Cortex of kidney (tissue), 1 donor: ENCODE results near the gene RNH1.

Experiments
- DNase-seq: peaks from one replicate; lab custom pipeline; 2025; lab: John Stamatoyannopoulos, UW

Gene RNH1

DNA sequence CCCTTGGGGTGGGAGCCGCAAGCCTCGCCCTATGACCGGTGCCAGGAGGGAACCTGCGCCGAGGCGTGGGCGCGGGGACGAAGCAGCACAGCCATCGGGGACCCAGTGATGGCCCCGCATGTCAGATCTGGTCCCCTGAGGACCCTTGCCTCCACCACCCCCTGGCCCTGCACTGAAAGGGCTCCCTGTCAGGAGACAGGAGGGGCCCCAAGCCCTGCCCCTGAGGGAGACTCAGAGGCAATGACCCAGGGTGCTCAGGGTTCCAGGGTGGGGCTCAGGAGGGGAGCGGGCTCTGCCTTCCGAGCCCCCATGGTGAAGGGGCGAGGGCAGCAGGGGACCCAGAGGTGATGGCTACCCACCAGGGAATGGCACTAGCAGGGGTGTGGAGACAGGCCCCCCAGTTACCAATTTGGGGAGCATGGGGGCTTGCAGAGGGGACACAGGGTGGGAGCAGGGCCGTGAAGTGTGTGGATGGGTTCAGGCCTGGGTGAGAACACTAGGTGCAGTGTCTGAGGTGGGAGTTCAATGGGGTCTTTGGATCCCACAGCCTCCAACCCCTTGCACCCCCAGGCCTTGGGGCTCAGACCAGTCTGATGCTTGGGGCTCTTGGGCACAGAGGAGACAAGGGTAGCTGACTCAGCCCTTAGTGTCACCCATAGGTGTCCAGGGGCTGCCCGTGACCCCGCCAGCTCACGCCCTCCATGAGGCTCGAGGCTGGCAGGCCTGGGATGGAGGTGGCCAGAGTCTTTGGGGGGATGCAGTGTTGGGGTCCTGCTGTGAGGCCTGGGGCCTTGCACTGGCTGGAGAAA is 30.8 kb upstream of the RNH1 start:
- no peak for DNase-seq

GRCh38 chr11:536841-537621 is 30.0 kb upstream of the RNH1 start, which contains the start of gene LRRC56:
TSS of gene LRRC56 (plus strand) at chr11:537527. CDS start at chr11:540685, 3,158 bp downstream.
- no peak for DNase-seq

DNA sequence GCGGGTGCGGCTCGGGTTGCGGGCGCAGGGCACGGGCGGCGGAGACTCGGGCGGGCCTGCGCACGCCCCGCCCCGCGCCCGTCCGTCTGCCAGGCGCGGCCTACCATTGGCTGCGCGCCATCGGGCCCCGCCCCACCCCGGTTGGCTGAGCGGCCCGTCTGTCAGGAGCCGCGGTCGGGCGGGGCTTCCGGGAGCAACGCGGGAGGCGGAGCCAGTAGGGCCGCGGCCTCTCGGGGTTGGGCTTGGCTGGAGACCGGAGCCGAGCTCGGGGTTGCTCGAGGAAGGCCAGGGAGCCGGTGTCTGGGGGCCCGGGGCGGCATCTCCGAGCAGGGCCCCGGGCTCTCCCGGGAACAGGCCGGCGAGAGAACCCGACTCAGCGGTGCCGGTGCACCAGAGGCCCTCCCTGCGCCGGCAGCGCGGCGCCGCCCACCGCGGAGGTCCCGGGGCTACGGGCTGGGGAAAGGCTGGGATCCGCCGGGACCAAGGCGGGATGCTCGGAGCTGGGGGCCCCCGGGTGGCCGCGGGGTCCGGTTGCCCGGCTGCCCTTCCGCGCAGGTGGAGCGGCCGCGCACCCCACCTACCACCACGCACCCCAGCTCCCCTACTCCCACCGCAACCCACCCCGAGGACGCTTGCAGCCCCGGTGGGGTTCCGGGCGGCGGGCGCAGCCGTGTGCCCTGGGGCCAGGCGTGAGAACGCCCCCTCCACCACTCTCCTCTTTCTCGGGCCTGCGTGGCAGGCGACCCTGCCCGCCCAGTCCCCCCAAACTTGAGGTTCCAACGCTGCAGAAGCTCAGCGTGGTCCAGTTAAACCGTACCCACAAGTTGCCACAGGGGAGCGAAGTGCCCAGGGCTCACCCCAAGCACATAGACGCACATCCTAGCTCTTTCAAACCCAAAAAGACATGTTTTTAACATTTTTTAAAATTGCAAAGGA is 28.7 kb upstream of the RNH1 start, which contains the start of gene HRAS:
Gene HRAS, minus strand, starts transcription at position 58 of the 936 bp plus-strand sequence.
- DNase-seq, result no peak

GRCh38 chr11:535210-535518 is 28.1 kb upstream of the RNH1 start:
- no peak for DNase-seq

DNA sequence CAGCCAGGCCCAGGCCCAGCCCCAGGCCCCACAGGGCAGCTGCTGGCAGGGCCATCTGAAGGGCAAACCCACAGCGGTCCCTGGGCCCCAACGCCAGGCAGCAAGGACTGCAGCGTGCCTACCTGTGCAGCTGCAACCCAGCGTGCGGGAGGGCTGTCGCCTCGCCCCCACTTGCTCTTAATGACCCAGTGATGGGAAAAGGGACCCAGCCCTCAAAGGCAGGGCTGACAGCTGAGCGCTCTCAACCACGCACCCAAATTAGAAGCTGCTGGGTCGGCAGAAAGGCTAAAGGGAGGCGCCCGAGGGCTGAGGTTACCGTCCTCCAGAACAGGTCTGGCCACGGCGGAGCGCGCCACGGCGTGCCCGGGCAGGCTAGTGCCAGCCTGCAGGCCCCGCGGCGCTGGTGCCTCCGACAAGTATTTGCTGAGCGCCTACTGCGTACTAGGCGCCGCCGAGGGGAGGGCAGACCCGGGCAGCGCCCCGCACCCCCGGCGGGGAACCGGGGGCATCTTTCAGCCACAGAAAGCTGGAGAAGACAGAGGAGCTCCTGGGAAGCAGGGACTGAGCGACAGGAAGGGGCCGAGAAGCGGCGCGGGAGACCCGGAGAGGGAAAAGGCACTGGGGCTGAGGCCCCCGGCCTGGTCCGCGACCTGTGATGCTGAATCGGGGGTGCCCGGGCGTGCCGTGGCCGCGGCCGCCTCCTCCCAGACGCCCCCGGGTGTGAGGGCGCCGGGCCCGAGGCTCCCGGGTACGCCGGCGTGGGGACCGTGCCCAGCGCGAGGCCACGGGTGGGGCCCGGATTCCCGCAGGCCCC is 27.6 kb upstream of the RNH1 start:
- no peak for DNase-seq

DNA sequence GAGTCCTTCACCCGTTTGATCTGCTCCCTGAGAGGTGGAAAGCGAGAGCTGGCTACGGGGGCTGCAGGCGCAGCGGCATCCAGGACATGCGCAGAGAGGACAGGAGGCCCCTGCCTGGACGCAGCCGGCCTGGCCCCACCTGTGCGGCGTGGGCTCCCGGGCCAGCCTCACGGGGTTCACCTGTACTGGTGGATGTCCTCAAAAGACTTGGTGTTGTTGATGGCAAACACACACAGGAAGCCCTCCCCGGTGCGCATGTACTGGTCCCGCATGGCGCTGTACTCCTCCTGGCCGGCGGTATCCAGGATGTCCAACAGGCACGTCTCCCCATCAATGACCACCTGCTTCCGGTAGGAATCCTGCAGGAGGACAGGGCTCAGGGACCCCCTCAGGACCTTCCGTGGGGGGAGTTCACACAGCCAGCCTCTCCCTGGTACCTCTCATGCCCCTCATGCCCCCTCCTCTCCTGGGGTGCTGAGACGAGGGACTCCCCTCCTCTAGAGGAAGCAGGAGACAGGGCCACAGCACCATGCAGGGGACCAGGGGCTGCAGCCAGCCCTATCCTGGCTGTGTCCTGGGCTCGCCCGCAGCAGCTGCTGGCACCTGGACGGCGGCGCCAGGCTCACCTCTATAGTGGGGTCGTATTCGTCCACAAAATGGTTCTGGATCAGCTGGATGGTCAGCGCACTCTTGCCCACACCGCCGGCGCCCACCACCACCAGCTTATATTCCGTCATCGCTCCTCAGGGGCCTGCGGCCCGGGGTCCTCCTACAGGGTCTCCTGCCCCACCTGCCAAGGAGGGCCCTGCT is 26.7 kb upstream of the RNH1 start:
- no peak for DNase-seq

- DNase-seq, result no peak
These were observed 26.0 kb upstream of the RNH1 start for GRCh38 chr11:532986-533585.

- DNase-seq, result no peak
These were observed 25.5 kb upstream of the RNH1 start for GRCh38 chr11:532527-532985.

DNA sequence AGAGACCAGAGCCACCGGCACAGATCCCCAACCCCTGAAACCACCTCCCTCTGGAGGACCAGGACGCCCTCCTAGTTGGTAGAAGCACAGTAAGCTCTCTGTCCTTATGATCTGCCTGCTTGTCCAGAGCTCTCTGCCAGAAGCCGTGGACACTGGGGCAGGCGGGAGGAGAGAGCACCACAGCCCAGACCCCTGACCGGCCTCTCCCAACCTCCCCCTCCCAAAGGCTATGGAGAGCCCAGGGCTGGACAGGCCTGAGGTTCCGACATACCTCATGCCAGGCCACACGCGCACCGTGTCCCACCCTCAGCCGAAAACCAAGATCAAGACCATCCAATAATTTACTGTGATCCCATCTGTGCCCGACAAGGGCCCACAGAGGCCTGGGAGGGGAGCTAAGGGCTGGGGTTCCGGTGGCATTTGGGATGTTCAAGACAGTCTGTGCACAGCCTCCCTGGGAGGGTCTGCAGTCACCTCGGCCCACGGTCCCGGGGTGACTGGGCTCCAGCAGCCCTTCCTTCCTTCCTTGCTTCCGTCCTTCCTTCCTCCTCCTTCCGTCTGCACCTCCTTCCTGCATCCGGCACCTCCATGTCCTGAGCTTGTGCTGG is 25.0 kb upstream of the RNH1 start:
- DNase-seq, result no peak

DNA sequence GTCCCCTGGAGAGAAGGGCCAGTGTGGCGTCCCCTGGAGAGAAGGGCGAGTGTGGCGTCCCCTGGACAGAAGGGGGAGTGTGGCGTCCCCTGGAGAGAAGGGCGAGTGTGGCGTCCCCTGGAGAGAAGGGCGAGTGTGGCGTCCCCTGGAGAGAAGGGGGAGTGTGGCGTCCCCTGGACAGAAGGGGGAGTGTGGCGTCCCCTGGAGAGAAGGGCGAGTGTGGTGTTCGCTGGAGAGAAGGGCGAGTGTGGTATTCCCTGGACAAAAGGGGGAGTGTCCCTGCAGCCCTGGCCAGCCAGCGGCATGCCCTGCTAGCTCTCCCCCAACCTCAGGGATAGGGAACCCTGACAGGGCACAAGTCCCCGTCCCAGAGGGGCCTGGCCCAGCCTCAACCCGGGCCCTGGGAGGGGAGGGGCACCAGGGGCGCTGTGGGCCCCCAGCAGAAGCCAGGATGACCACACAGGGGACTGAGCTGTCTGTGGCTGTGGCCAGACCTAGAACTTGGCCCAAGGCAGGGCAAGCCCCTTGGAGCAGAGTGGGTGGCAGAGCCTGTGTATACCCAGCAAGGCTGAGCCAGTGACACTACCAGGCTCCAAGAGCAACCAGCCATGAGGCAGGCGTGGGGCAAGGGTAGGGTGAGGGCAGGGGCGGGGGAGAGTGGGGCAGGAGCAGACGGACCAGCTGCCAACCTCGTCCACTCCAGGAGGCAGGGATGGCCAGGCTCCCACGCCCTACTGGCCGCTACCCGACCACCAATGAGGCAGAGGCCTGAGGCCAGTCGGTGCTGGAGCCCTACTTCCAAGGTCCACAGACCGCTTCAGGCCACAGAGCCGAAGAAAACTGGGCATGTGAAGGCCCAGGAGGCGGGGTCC is 24.2 kb upstream of the RNH1 start:
- no peak for DNase-seq

DNA sequence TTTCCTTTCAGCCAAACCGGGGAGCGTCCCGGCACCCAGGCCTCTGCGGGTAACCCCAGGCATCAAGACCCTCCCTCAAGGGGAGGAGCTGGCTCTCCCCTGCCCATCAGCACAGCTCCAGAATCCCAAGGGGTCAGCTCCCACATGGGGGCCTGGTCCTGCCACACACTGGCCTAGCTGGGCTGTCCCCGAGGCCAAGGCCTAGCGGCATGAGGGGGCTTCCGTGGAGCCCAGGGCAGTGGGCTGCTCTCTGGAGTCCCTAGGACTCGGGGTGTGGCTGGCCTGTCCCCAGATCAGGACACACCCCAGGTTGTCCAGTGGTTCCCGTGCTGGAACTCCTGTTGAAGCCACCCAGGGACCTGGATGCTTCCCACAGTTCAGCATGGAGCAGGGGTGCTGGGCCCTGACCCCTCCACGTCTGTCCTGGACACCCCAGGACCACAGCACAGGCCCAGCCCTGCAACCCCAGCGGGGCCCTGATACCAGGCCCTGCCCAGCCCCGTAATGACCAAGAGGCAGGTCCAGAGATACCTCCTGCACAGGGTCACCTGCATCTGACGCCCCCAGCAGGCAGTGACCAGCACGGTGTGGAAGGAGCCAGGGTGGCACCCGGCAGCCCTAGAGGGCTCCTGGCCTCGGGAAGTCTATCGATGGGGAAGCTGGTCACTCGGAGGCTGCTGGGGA is 22.8 kb upstream of the RNH1 start:
- no peak for DNase-seq

DNA sequence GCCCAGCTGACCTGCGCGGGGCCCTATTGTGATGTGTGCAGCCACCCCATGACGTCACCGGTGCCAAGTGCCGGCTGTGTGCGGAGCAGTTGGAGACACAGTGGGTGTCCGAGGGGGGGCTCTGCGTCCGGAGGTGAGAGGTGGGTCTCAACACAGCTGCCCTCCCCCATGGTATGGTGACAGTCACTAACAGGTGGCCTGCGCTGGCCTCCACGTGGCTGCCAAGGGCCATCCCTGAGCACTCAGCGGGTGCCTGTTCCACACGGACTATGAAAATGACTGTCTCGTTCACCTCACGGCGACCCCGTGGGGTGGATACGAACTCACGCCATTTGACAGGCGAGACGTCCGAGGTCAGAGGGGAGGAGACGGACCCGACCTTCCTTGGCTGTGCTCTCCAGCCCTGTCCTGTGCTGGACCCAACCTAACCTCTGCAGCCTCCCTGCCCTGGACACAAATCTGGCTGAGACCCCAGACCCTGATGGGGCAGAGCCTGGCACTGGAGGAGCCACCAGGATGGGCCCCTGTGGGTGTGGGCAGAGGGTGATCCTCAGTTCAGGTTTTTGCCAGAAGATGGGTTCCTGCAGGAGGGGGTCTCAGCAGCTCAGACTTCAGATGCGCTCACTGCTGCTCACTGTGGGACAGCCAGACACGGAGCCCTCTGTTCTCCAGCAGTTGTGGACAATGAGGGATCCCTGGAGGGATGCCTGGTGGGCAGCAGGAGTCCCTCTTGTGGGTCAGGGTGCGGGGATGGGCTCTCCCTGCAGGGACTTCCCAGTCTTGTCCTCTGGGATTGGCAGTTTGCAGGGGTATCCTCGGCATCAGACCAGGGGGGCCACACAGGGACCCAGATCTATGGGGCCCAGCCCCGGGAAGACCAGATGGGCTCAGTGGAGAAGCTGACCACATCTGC is 22.0 kb upstream of the RNH1 start:
- no peak for DNase-seq

- no peak for DNase-seq
These were observed 21.2 kb upstream of the RNH1 start for GRCh38 chr11:528166-528814.

DNA sequence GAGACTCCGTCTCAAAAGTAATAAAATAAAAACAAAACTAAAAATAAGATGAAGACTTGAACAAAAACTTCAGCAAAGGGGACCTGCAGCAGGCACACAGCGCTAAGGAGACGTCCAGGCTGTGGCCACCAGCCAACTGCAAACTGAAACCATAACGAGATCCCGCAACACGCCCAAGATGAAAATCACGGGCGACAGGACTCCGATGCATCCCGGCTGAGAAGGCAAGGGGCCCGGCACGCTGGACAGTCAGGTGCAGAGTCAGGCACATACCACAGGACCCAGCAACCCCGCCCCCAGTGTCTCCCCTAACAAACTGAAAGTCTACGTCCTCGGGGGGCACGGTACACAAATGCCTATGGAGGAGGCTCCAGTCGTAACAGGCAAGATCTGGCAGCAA is 19.1 kb upstream of the RNH1 start:
- no peak for DNase-seq

- DNase-seq, result no peak
These were observed 14.2 kb upstream of the RNH1 start for GRCh38 chr11:521177-521688.
